ENCODE measurements around the gene POM121L2. TPM values are rescaled to one million over a fixed set of nuclear protein-coding genes. Genes with fewer than 3 reads are reported as not detected.

The POM121L2 gene
- total and polyA plus RNA-seq, 5 donors: not detected

- DNase-seq: no peak
- H3K27ac ChIP-seq (ENCODE audit: low read length): no peak overlapping the region
- H3K9me3 ChIP-seq (ENCODE audit: control insufficient read depth, low read length): no peaks in the 10 kb centered on the region
- no peaks in the 10 kb centered on the region for H3K27me3 ChIP-seq (ENCODE audit: control insufficient read depth, insufficient read depth)
- no peaks in the 10 kb centered on the region for H3K4me1 ChIP-seq (ENCODE audit: control insufficient read depth, insufficient read depth, low read length)
- H3K4me3 ChIP-seq (ENCODE audit: low read length): no peak overlapping the region
- 48% methylated on average over 2 of the region's 2 CpGs for WGBS
- no peak for ATAC-seq
- intact Hi-C loops (cut with DNase I): no loop called here
These were observed 6.9 kb upstream of the POM121L2 start for GRCh38 chr6:27318973-27319372.

- Histone ChIP-seq H3K4me3 (ENCODE audit: low read length) (no peak overlapping the region), H3K27me3 (ENCODE audit: control insufficient read depth, insufficient read depth) (no peaks in the 10 kb centered on the region), H3K9me3 (ENCODE audit: control insufficient read depth, low read length) (no peaks in the 10 kb centered on the region), H3K27ac (ENCODE audit: low read length) (no peak overlapping the region), H3K4me1 (ENCODE audit: control insufficient read depth, insufficient read depth, low read length) (no peaks in the 10 kb centered on the region)
- intact Hi-C loops (cut with DNase I): no loop called here
- ATAC-seq (no peak), DNase-seq (no peak)
- 85% methylated on average over 2 of the region's 2 CpGs for WGBS
These were observed 2.0 kb upstream of the POM121L2 start for GRCh38 chr6:27314046-27314445.

GRCh38 chr6:27312950-27313271 lies 838 bp upstream of the POM121L2 start:
- H3K27ac ChIP-seq (ENCODE audit: low read length): no peak overlapping the region
- intact Hi-C loops (cut with DNase I): no loop called here
- no peaks in the 10 kb centered on the region for H3K4me1 ChIP-seq (ENCODE audit: control insufficient read depth, insufficient read depth, low read length)
- no peak for DNase-seq
- peak overlapping the region; percentile 61 for H3K4me3 ChIP-seq (ENCODE audit: low read length)
- 21% methylated on average over 8 of the region's 8 CpGs for WGBS
- H3K9me3 ChIP-seq (ENCODE audit: control insufficient read depth, low read length): no peaks in the 10 kb centered on the region
- ATAC-seq: no peak
- no peaks in the 10 kb centered on the region for H3K27me3 ChIP-seq (ENCODE audit: control insufficient read depth, insufficient read depth)

GRCh38 chr6:27311806-27312145 lies 297 bp downstream of the POM121L2 start:
- WGBS: 10% methylated on average over 19 of the region's 19 CpGs
- peaks cover under 1% of the 10 kb centered on the region for H3K27me3 ChIP-seq (ENCODE audit: control insufficient read depth, insufficient read depth)
- no peak overlapping the region for H3K27ac ChIP-seq (ENCODE audit: low read length)
- DNase-seq (peak in 1 of 3 donors; percentile 53), ATAC-seq (no peak)
- H3K9me3 ChIP-seq (ENCODE audit: control insufficient read depth, low read length): no peaks in the 10 kb centered on the region
- intact Hi-C loops (cut with DNase I): no loop called here
- peak overlapping the region; percentile 61 for H3K4me3 ChIP-seq (ENCODE audit: low read length)
- H3K4me1 ChIP-seq (ENCODE audit: control insufficient read depth, insufficient read depth, low read length): no peaks in the 10 kb centered on the region

GRCh38 chr6:27303613-27304272 lies 8.3 kb downstream of the POM121L2 start:
- Histone ChIP-seq H3K4me1 (ENCODE audit: control insufficient read depth, insufficient read depth, low read length) (no peaks in the 10 kb centered on the region), H3K4me3 (ENCODE audit: low read length) (no peak overlapping the region), H3K9me3 (ENCODE audit: control insufficient read depth, low read length) (no peaks in the 10 kb centered on the region), H3K27ac (ENCODE audit: low read length) (no peak overlapping the region), H3K27me3 (ENCODE audit: control insufficient read depth, insufficient read depth) (peaks cover 4% of the 10 kb centered on the region)
- DNase-seq (no peak), ATAC-seq (no peak)
- intact Hi-C loops (cut with DNase I): no loop called here
- 41% methylated on average over 16 of the region's 16 CpGs for WGBS

- Histone ChIP-seq H3K27ac (ENCODE audit: low read length) (no peak overlapping the region), H3K4me3 (ENCODE audit: low read length) (peak overlapping the region; percentile 14), H3K4me1 (ENCODE audit: control insufficient read depth, insufficient read depth, low read length) (no peaks in the 10 kb centered on the region), H3K27me3 (ENCODE audit: control insufficient read depth, insufficient read depth) (peaks cover 9% of the 10 kb centered on the region), H3K9me3 (ENCODE audit: control insufficient read depth, low read length) (peaks cover 2% of the 10 kb centered on the region)
- intact Hi-C loops (cut with DNase I): no loop called here
- 22% methylated on average over 22 of the region's 22 CpGs for WGBS
- DNase-seq (no peak), ATAC-seq (no peak)
These were observed 14.0 kb downstream of the POM121L2 start for GRCh38 chr6:27297857-27298730.

GRCh38 chr6:27297484-27297856 lies 14.6 kb downstream of the POM121L2 start:
- Histone ChIP-seq H3K4me3 (ENCODE audit: low read length) (peak overlapping the region; percentile 14), H3K9me3 (ENCODE audit: control insufficient read depth, low read length) (peaks cover 2% of the 10 kb centered on the region), H3K27ac (ENCODE audit: low read length) (no peak overlapping the region), H3K4me1 (ENCODE audit: control insufficient read depth, insufficient read depth, low read length) (no peaks in the 10 kb centered on the region), H3K27me3 (ENCODE audit: control insufficient read depth, insufficient read depth) (peaks cover 11% of the 10 kb centered on the region)
- DNase-seq: no peak
- ATAC-seq: no peak
- WGBS: 16% methylated on average over 7 of the region's 7 CpGs
- intact Hi-C loops (cut with DNase I): no loop called here

GRCh38 chr6:27296106-27296783 lies 15.8 kb downstream of the POM121L2 start:
- Histone ChIP-seq H3K9me3 (ENCODE audit: control insufficient read depth, low read length) (peaks cover 3% of the 10 kb centered on the region), H3K4me3 (ENCODE audit: low read length) (no peak overlapping the region), H3K4me1 (ENCODE audit: control insufficient read depth, insufficient read depth, low read length) (no peaks in the 10 kb centered on the region), H3K27me3 (ENCODE audit: control insufficient read depth, insufficient read depth) (peaks cover 12% of the 10 kb centered on the region), H3K27ac (ENCODE audit: low read length) (no peak overlapping the region)
- intact Hi-C loops (cut with DNase I): no loop called here
- WGBS: 3% methylated on average over 27 of the region's 27 CpGs
- DNase-seq: no peak
- ATAC-seq: no peak

- Histone ChIP-seq H3K27ac (ENCODE audit: low read length) (no peak overlapping the region), H3K4me1 (ENCODE audit: control insufficient read depth, insufficient read depth, low read length) (no peaks in the 10 kb centered on the region), H3K9me3 (ENCODE audit: control insufficient read depth, low read length) (peaks cover 5% of the 10 kb centered on the region), H3K4me3 (ENCODE audit: low read length) (no peak overlapping the region), H3K27me3 (ENCODE audit: control insufficient read depth, insufficient read depth) (peaks cover 12% of the 10 kb centered on the region)
- DNase-seq (no peak), ATAC-seq (no peak)
- WGBS: 4% methylated on average over 20 of the region's 20 CpGs
- intact Hi-C loops (cut with DNase I): no loop called here
These were observed 16.6 kb downstream of the POM121L2 start for GRCh38 chr6:27295301-27296079.

GRCh38 chr6:27294409-27294808 lies 17.7 kb downstream of the POM121L2 start:
- WGBS: 22% methylated on average over 5 of the region's 5 CpGs
- no peak for DNase-seq
- intact Hi-C loops (cut with DNase I): no loop called here
- Histone ChIP-seq H3K9me3 (ENCODE audit: control insufficient read depth, low read length) (peaks cover 5% of the 10 kb centered on the region), H3K4me3 (ENCODE audit: low read length) (no peak overlapping the region), H3K27ac (ENCODE audit: low read length) (no peak overlapping the region), H3K27me3 (ENCODE audit: control insufficient read depth, insufficient read depth) (peaks cover 12% of the 10 kb centered on the region), H3K4me1 (ENCODE audit: control insufficient read depth, insufficient read depth, low read length) (no peaks in the 10 kb centered on the region)
- no peak for ATAC-seq

Measured in right cardiac atrium (tissue), 5 donors.